Fibroblast of villous mesenchyme (primary cell): ENCODE data around the gene HADHA. TPM values are rescaled to one million over a fixed set of nuclear protein-coding genes. Genes with fewer than 3 reads are reported as not detected.

ENCODE experiments used
- DNase-seq: peaks from one replicate; pipeline ENCODE4 v3.0.0-alpha.2; 2010; ENCODE audit warnings: low read depth
- H3K4me3 ChIP-seq: 2 replicates; pipeline ENCODE4 v1.5.1; 2011; ENCODE audit warnings: low read depth, mild to moderate bottlenecking, low read length
- total RNA-seq: library from RNA; depleted of rRNA; stranded (reverse); fragments of >200 nt; gene quantifications from 2 replicates; pipeline ENCODE4 v1.2.3, GENCODE V29; 2012
- TF ChIP-seq, protein P1 (sequence below): IDR thresholded peaks from 2 replicates; pipeline ENCODE4 v1.5.1; 2012; ENCODE audit warnings: low read depth, mild to moderate bottlenecking, low read length; ENCODE audit not compliant: insufficient read depth

The HADHA gene
- total RNA-seq, 1 donor, result 122 TPM

DNA sequence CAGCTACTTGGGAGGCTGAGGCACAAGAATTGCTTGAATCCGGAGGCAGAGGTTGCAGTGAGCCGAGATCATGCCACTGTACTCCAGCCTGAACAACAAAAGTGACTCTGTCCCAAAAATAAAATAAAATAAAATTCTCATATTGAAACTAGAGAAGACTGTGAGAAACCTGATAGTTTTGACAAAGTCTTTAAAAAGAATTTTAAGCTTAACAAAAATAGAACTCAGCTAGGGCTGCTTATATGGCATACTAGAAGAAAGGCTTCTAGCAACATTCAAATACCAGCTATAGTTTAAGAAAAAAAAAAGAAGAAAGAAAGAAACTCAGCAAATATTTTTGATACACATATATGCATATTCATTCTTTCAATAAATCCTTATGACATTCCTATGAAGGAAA lies 13.6 kb downstream of the HADHA start:
- DNase-seq, result no peak
- no peak overlapping the region for H3K4me3 ChIP-seq
- TF ChIP-seq, protein P1, sequence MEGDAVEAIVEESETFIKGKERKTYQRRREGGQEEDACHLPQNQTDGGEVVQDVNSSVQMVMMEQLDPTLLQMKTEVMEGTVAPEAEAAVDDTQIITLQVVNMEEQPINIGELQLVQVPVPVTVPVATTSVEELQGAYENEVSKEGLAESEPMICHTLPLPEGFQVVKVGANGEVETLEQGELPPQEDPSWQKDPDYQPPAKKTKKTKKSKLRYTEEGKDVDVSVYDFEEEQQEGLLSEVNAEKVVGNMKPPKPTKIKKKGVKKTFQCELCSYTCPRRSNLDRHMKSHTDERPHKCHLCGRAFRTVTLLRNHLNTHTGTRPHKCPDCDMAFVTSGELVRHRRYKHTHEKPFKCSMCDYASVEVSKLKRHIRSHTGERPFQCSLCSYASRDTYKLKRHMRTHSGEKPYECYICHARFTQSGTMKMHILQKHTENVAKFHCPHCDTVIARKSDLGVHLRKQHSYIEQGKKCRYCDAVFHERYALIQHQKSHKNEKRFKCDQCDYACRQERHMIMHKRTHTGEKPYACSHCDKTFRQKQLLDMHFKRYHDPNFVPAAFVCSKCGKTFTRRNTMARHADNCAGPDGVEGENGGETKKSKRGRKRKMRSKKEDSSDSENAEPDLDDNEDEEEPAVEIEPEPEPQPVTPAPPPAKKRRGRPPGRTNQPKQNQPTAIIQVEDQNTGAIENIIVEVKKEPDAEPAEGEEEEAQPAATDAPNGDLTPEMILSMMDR, result no peak

DNA sequence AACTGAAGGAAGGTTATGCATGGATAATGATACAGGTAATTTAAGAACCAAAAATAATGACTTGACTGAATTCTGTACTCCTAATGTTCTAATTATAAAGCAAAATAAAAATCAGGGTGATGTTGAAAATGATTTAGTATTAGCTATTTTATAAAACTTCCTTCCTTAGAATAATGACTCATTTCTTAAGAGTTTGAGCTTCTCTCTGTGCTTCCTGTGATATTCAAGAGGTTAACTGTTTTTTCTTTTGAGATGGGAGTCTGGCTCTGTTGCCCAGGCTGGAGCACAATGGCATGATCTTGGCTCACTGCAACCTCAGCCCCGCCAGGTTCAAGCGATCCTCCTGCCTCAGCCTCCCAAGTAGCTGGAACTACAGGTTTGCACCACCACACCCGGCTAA lies 14.8 kb downstream of the HADHA start:
- TF ChIP-seq, protein P1, result no peak
- H3K4me3 ChIP-seq, result no peak overlapping the region
- DNase-seq, result no peak

DNA sequence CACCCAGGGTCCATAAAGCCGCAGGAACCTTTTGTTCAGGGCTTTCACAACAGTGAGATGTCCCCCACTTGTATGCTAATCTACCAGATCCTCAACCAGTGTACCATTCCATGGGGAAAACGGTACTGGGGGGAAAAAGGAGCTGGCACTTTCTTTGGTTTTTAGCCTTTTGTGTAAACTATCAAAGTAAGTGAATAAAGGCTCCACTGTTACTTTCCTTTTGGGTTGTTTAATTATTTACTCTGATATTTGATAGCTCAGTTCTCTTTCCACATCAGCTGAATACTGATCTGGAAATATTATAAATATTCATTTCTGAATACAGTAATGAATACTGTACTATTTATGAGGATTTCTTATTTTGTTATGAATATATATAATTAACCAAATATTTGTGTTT lies 20.3 kb downstream of the HADHA start:
- TF ChIP-seq, protein P1, result no peak
- no peak overlapping the region for H3K4me3 ChIP-seq
- no peak for DNase-seq

DNA sequence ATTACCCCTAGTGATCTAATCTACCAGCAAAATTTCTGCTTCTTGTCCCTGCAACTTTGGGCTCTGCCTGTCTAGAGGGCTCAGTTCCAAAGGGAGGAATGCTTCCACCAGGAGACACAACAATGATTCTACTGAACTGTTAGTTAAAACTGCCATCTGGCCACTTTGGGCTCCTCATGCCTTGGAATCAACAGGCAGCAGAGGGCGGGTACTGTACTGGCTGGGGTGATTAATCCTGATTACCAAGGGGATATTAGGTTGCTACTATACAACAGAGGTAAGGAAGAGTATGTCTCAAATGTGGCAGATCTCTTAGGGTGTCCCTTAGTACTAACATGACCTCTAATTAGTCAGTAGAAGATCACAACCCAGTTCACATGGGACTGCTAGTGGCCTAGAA lies 21.4 kb downstream of the HADHA start:
- DNase-seq, result no peak

DNA sequence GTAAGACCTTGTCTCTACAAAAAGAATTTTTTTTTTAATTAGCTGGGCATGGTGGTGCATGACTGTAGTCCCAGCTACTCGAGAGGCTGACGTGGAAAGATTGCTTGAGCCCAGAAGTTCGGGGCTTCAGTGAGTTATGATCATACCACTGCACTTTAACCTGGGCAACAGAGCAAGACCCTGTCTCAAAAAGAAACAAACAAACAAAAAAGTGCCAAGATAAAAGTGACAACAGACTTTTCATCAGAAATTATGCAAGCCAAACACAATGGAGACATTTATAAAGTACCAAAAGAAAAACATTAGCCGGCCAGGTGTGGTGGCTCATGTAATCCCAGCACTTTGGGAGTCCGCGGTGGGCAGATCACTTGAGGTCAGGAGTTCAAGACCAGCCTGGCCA lies 26.7 kb downstream of the HADHA start:
- TF ChIP-seq, protein P1, result no peak
- DNase-seq, result no peak
- H3K4me3 ChIP-seq, result no peak overlapping the region

More for the DNA sequence above, 21.4 kb downstream of the HADHA start:
- TF ChIP-seq, protein P1, result no peak
- H3K4me3 ChIP-seq, result no peak overlapping the region

DNA sequence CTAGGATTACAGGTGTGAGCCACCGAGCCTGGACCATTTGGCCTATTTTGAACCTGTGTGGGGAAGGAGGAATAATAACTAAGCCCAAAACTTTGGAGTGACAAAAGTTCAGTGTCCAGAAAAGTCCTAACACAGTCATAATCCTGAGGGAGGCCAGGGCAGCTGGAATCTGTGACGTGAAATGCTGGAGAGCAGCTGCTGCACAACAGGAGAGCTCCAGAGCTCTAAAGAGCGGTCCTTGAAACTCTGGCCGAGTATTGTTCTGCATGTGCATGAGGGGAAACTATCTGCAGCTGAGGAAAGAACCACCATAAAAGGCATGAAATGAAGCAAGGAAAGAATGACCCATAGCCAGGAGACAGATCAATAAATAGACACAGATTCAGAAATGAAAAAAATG lies 27.8 kb downstream of the HADHA start:
- TF ChIP-seq, protein P1, result no peak
- no peak for DNase-seq
- no peak overlapping the region for H3K4me3 ChIP-seq

DNA sequence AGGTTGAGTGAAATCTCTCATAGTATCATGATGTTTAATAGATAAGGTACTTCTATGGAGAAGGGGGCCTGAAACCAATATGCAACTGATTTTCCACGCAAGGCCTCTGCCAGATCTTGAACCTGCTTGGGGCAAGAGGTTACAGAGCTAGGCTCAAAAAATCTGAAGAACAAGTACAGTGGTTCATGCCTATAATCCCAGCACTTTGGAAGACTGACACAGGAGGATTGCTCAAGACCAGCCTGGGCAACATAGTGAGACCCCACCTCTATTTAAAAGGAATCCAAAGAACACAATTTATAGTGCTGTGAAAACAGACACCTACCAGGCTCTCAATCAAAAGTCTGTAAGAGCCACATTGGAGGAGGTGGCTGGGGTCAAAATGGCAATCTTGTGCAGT lies 28.6 kb downstream of the HADHA start:
- TF ChIP-seq, protein P1, result no peak
- DNase-seq, result no peak
- no peak overlapping the region for H3K4me3 ChIP-seq
